GM12878 (cell line): ENCODE measurements around the gene ADGRE1. TPM values are rescaled to one million over a fixed set of nuclear protein-coding genes. Genes with fewer than 3 reads are reported as not detected.

ENCODE experiments used
- ATAC-seq: fragments of 200-7000 bp; cut with Tn5 transposase; 3 replicates; pipeline ENCODE4 v1.9.1; 2020; ENCODE audit warnings: mild to moderate bottlenecking, moderate library complexity
- BruUV-seq: library from RNA; stranded (reverse); fragments of 400-500 nt; replicated peaks from 2 replicates; lab custom pipeline; 2021; lab: Mats Ljungman, UMichigan
- CTCF ChIA-PET: fragments of 300-600 bp; sonication (Branson Sonifier 250); formaldehyde crosslinking; extraction: SDS; loops from one replicate; lab custom pipeline; 2021; ENCODE audit warnings: inconsistent platforms; lab: Yijun Ruan, JAX
- POLR2A ChIA-PET: fragments of 350-600 bp; formaldehyde crosslinking; extraction: SDS; loops from one replicate; lab custom pipeline; 2021; ENCODE audit warnings: inconsistent platforms; lab: Charles Lee
- RAD21 ChIA-PET: fragments of 300-600 bp; sonication (Branson Sonifier 250); formaldehyde crosslinking; loops from one replicate; lab custom pipeline; 2023; ENCODE audit warnings: antibody characterized with exemption; ENCODE audit not compliant: unreplicated experiment; lab: Charles Lee
- SMC1A ChIA-PET: fragments of 300-600 bp; sonication (Branson Sonifier 250); formaldehyde crosslinking; loops from one replicate; lab custom pipeline; 2023; ENCODE audit not compliant: unreplicated experiment, uncharacterized antibody; lab: Charles Lee
- DNase-seq: peaks from one replicate; pipeline ENCODE4 v3.0.0-alpha.2; 2011; ENCODE audit warnings: low read depth, low spot score
- FAIRE-seq: peaks from 3 replicates; lab custom pipeline; 2011; peaks lifted over from hg19 to GRCh38; lab: Jason Lieb, UNC
- H2AFZ ChIP-seq: 2 replicates; pipeline ENCODE4 v1.6.0; 2011; ENCODE audit warnings: low read depth, low read length, control low read depth; ENCODE audit not compliant: control insufficient read depth
- H3K27ac ChIP-seq: 2 replicates; pipeline ENCODE4 v1.5.1; 2011; ENCODE audit warnings: control low read depth; ENCODE audit not compliant: control insufficient read depth, insufficient read depth
- H3K27me3 ChIP-seq, 2 experiments: replicated peaks in 1 of 2; 2 replicates each; pipeline versions ENCODE4 v1.6.0 to v1.6.1; 2011; ENCODE audit warnings: low read length in 1 of 2; ENCODE audit not compliant: control insufficient read depth in 2 of 2, insufficient read depth in 2 of 2
- H3K36me3 ChIP-seq, 2 experiments: 2 replicates each; pipeline ENCODE4 v1.5.1; 2011; ENCODE audit warnings: low read length in 1 of 2; ENCODE audit not compliant: control insufficient read depth in 2 of 2, insufficient read depth in 2 of 2
- H3K4me1 ChIP-seq: 2 replicates; pipeline ENCODE4 v1.6.1; 2011; ENCODE audit warnings: mild to moderate bottlenecking, low read length, moderate library complexity, mixed read lengths; ENCODE audit not compliant: control insufficient read depth, insufficient read depth
- H3K4me2 ChIP-seq: 2 replicates; pipeline ENCODE4 v1.6.0; 2011; ENCODE audit warnings: control low read depth; ENCODE audit not compliant: control insufficient read depth, insufficient read depth
- H3K4me3 ChIP-seq: fragments of 200-600 bp; sonication (generic); 2 replicates; pipeline ENCODE4 v1.5.1; 2016
- H3K79me2 ChIP-seq: 2 replicates; pipeline ENCODE4 v1.6.0; 2011; ENCODE audit warnings: low read length; ENCODE audit not compliant: control insufficient read depth, insufficient read depth
- H3K9ac ChIP-seq: 2 replicates; pipeline ENCODE4 v1.8.0; 2011; ENCODE audit warnings: low read length, control low read depth, mixed read lengths; ENCODE audit not compliant: control insufficient read depth, insufficient read depth
- H3K9me3 ChIP-seq: replicated peaks from 3 replicates; pipeline ENCODE4 v1.5.1; 2011; ENCODE audit warnings: mild to moderate bottlenecking, low read length; ENCODE audit not compliant: control insufficient read depth, insufficient read depth
- H4K20me1 ChIP-seq: 2 replicates; pipeline ENCODE4 v1.6.0; 2011; ENCODE audit not compliant: control insufficient read depth, insufficient read depth
- ATF7 ChIP-seq: fragments of 450-650 bp; IDR thresholded peaks from 2 replicates; pipeline ENCODE4 v1.6.1; 2016; ENCODE audit warnings: low read depth, mild to moderate bottlenecking
- CREB1 ChIP-seq: IDR thresholded peaks from 2 replicates; pipeline ENCODE4 v1.6.1; 2012; ENCODE audit warnings: low read depth, mild to moderate bottlenecking, inconsistent platforms
- CREM ChIP-seq: IDR thresholded peaks from 2 replicates; pipeline ENCODE4 v1.6.1; 2014; ENCODE audit warnings: antibody characterized with exemption, low read depth
- RAD21 ChIP-seq: IDR thresholded peaks from 2 replicates; pipeline ENCODE4 v1.6.1; 2011; ENCODE audit warnings: mild to moderate bottlenecking, low read depth, low read length, moderate library complexity; ENCODE audit not compliant: insufficient read depth
- RFX5 ChIP-seq: IDR thresholded peaks from 2 replicates; pipeline ENCODE4 v1.6.1; 2011; ENCODE audit warnings: low read depth, low read length, improper control_type of control experiment
- SMC3 ChIP-seq: IDR thresholded peaks from 2 replicates; pipeline ENCODE4 v1.6.1; 2011; ENCODE audit warnings: low read length, improper control_type of control experiment, borderline replicate concordance
- ZNF384 ChIP-seq: IDR thresholded peaks from 2 replicates; pipeline ENCODE4 v1.6.1; 2012; ENCODE audit warnings: low read depth, mild to moderate bottlenecking, low read length, improper control_type of control experiment, borderline replicate concordance
- WGBS: methylation state at CpG from one replicate; pipeline ENCODE4 v1.1.6; 2016; ENCODE audit warnings: low lambda C conversion rate; ENCODE audit not compliant: insufficient replicate concordance, insufficient coverage; ENCODE audit errors: missing lambda C conversion rate; 5-methylcytosine and 5-hydroxymethylcytosine counted together
- in situ Hi-C: fragments of 300-500 bp; cut with MboI; formaldehyde crosslinking; loops from 9 replicates; pipeline ENCODE4 v1.14.3; 2018; ENCODE audit warnings: mixed read lengths
- intact Hi-C: fragments of 100-400 bp; cut with micrococcal nuclease; formaldehyde crosslinking; loops from one replicate; pipeline ENCODE4 v1.14.2; 2022; ENCODE audit not compliant: unreplicated experiment
- polyA plus RNA-seq, 11 experiments: library from polyadenylated mRNA; depleted of rRNA in 4 of 11; unstranded in 6 of 11; stranded (reverse) in 5 of 11; fragments of >200 nt; fragmentation: Nextera tagmentation in 4 of 11; fragmentation: Illumina TruSeq in 1 of 11; extraction: Ambion mirVana in 4 of 11; extraction: Trizol in 1 of 11; gene quantifications; 1 replicate in 1 of 11; 2 replicates in 10 of 11; pipeline versions ENCODE4 v1.2.1 to v1.2.3, GENCODE V29; 2011 to 2016; ENCODE audit warnings: inconsistent platforms in 2 of 11, missing spikeins in 2 of 11, low read depth in 1 of 11
- total RNA-seq, 4 experiments: library from RNA; depleted of rRNA in 3 of 4; stranded (reverse); fragments of >200 nt in 3 of 4; fragmentation: Illumina TruSeq in 1 of 4; extraction: Trizol in 1 of 4; gene quantifications; 2 replicates each; pipeline versions ENCODE4 v1.2.1 to v1.2.3, GENCODE V29; 2013 to 2021
- TF ChIP-seq, protein P1 (sequence below), 3 experiments: IDR thresholded peaks in 2 of 3; conservative IDR thresholded peaks in 1 of 3; 2 replicates each; pipeline ENCODE4 v1.5.1; 2011; ENCODE audit warnings: low read depth in 3 of 3, low read length in 3 of 3, mild to moderate bottlenecking in 3 of 3, control low read depth in 2 of 3, moderate library complexity in 2 of 3, inconsistent platforms in 1 of 3, mixed read lengths in 1 of 3; ENCODE audit not compliant: control insufficient read depth in 2 of 3, insufficient read depth in 1 of 3; ENCODE audit errors: extremely low read depth in 1 of 3
- TF ChIP-seq, protein P2 (sequence below): fragments of 450-650 bp; IDR thresholded peaks from 2 replicates; pipeline ENCODE4 v1.6.1; 2017; ENCODE audit warnings: mild to moderate bottlenecking, moderate library complexity

ADGRE1 gene
- total and polyA plus RNA-seq, 10 of the 15 experiments (the other 5 are each of a cell fraction or from before 2014, with no cell fraction given): 7.9 to 35.7 (median 9.9) TPM

DNA sequence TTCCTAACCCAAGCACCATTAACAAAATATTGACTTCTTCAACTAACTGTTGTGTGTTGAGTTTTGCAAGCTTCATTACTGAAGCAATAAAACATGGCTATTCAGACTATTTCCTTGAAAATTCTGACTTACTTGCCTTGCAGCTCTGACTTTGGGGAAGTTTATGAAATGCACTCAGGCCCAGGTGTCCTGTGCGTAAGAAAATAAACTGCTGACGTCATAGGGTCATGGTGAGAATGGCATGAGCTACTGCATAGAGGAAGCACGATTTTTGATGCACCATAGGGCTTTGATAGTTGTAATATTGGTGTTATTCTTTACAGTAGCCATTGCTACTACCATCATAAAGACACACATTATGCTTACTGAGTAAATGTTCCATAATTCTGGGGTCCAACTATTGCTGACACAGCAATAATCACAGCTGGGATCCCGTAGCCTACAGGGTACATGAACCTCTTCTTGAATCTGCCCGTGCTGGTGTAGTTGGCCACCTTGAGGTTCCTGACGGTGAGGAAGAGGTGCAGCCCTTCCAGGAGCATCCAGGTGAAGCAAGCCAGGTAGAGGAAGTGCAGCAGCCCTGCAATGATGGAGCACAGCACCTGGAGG lies 76.0 kb downstream of the ADGRE1 start:
- BruUV-seq: no TSS peak
- in situ Hi-C loops: no loop called here
- H3K4me2 ChIP-seq: no peak overlapping the region
- H3K4me1 ChIP-seq: no peaks in the 10 kb centered on the region
- H3K27me3 ChIP-seq: no peaks in the 10 kb centered on the region
- no peak overlapping the region for H3K9ac ChIP-seq
- no peaks in the 10 kb centered on the region; the same call in 1 of the 3 replicates for H3K9me3 ChIP-seq
- intact Hi-C loops: no loop called here
- ChIA-PET RAD21 (no interaction called here), CTCF (interaction anchor here (0.6 to 2.3 kb wide), 9 partner anchors 10 to 668 kb away, joined by 3 to 9 read pairs (median 4); no protein-coding TSS in a partner anchor), POLR2A (interaction anchor here (0.6 to 0.9 kb wide), 6 partner anchors 25 to 926 kb away, joined by 3 to 9 read pairs (median 3); no protein-coding TSS in a partner anchor), SMC1A (interaction anchor here (1.0 to 2.1 kb wide), 4 partner anchors 10 to 136 kb away, joined by 3 to 6 read pairs (median 3); no protein-coding TSS in a partner anchor)
- DNase-seq (no peak), FAIRE-seq (no peak), ATAC-seq (no peak)
- H3K79me2 ChIP-seq: no peaks in the 10 kb centered on the region
- peaks cover 0 to 1% of the 10 kb centered on the region in 2 experiments; a peak in 1 of 4 replicates for H3K36me3 ChIP-seq
- no peak overlapping the region for H3K27ac ChIP-seq
- TF ChIP-seq ZNF384: no peak
- TF ChIP-seq ATF7: peak; percentile 31; the same call in 1 of the 2 replicates
- H3K4me3 ChIP-seq: no peak overlapping the region
- 30% methylated on average over 6 of the region's 6 CpGs for WGBS
- H4K20me1 ChIP-seq: no peaks in the 10 kb centered on the region
- H2AFZ ChIP-seq: no peak overlapping the region

DNA sequence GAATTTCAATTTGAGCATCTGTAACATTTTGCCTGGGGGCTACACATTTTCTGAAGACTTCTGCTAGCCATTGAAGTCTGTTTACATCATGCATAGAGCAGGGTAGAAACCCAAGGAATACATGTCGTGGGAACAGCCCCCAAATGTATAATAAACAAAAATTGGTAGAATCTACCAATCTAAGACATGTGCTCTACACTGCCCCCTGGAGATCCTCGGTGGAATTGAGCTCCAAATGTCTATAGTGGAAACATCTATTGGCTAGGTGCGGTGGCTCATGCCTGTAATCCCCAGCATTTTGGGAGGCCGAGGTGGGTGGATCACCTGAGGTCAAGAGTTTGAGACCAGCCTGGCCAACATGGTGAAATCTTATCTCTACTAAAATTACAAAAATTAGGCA lies 76.6 kb downstream of the ADGRE1 start:
- no peak for DNase-seq
- CTCF ChIA-PET: interaction anchor here (0.5 to 2.3 kb wide), 12 partner anchors 9 to 669 kb away, joined by 3 to 9 read pairs (median 3); no protein-coding TSS in a partner anchor

More for the DNA sequence above, 76.6 kb downstream of the ADGRE1 start:
- 12% methylated on average over 4 of the region's 4 CpGs for WGBS
- ChIA-PET POLR2A (interaction anchor here (0.6 to 0.9 kb wide), 2 partner anchors 105 to 926 kb away, joined by 3 read pairs; no protein-coding TSS in a partner anchor), SMC1A (interaction anchor here (1.0 to 2.1 kb wide), 3 partner anchors 11 to 135 kb away, joined by 3 to 6 read pairs (median 3); no protein-coding TSS in a partner anchor), RAD21 (no interaction called here)
- Histone ChIP-seq H3K79me2 (no peaks in the 10 kb centered on the region), H3K27me3 (no peaks in the 10 kb centered on the region), H3K9ac (no peak overlapping the region), H3K36me3 (peaks cover 0 to 1% of the 10 kb centered on the region in 2 experiments; a peak in 1 of 4 replicates), H3K4me2 (no peak overlapping the region), H3K4me1 (no peaks in the 10 kb centered on the region), H3K4me3 (no peak overlapping the region), H4K20me1 (no peaks in the 10 kb centered on the region), H2AFZ (no peak overlapping the region), H3K27ac (no peak overlapping the region), H3K9me3 (no peaks in the 10 kb centered on the region; the same call in 1 of the 3 replicates)
- intact Hi-C loops: no loop called here
- ATAC-seq: no peak
- BruUV-seq: no TSS peak
- 0 out of 2 replicates have a peak, but pooled peaks have one; percentile 2 for TF ChIP-seq SMC3
- TF ChIP-seq RFX5: no peak
- TF ChIP-seq, protein P1, sequence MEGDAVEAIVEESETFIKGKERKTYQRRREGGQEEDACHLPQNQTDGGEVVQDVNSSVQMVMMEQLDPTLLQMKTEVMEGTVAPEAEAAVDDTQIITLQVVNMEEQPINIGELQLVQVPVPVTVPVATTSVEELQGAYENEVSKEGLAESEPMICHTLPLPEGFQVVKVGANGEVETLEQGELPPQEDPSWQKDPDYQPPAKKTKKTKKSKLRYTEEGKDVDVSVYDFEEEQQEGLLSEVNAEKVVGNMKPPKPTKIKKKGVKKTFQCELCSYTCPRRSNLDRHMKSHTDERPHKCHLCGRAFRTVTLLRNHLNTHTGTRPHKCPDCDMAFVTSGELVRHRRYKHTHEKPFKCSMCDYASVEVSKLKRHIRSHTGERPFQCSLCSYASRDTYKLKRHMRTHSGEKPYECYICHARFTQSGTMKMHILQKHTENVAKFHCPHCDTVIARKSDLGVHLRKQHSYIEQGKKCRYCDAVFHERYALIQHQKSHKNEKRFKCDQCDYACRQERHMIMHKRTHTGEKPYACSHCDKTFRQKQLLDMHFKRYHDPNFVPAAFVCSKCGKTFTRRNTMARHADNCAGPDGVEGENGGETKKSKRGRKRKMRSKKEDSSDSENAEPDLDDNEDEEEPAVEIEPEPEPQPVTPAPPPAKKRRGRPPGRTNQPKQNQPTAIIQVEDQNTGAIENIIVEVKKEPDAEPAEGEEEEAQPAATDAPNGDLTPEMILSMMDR (IDR thresholded peaks at IDR 0.05 in 2 of 3, conservative IDR thresholded peaks at IDR 0.05 in 1 of 3; ENCODE audit: control insufficient read depth in 2 of 3, extremely low read depth in 1 of 3, insufficient read depth in 1 of 3, low read depth in 3 of 3, low read length in 3 of 3): peak; percentile 14 to 47 (median 42); a peak in 5 of 6 replicates
- TF ChIP-seq, protein P2, sequence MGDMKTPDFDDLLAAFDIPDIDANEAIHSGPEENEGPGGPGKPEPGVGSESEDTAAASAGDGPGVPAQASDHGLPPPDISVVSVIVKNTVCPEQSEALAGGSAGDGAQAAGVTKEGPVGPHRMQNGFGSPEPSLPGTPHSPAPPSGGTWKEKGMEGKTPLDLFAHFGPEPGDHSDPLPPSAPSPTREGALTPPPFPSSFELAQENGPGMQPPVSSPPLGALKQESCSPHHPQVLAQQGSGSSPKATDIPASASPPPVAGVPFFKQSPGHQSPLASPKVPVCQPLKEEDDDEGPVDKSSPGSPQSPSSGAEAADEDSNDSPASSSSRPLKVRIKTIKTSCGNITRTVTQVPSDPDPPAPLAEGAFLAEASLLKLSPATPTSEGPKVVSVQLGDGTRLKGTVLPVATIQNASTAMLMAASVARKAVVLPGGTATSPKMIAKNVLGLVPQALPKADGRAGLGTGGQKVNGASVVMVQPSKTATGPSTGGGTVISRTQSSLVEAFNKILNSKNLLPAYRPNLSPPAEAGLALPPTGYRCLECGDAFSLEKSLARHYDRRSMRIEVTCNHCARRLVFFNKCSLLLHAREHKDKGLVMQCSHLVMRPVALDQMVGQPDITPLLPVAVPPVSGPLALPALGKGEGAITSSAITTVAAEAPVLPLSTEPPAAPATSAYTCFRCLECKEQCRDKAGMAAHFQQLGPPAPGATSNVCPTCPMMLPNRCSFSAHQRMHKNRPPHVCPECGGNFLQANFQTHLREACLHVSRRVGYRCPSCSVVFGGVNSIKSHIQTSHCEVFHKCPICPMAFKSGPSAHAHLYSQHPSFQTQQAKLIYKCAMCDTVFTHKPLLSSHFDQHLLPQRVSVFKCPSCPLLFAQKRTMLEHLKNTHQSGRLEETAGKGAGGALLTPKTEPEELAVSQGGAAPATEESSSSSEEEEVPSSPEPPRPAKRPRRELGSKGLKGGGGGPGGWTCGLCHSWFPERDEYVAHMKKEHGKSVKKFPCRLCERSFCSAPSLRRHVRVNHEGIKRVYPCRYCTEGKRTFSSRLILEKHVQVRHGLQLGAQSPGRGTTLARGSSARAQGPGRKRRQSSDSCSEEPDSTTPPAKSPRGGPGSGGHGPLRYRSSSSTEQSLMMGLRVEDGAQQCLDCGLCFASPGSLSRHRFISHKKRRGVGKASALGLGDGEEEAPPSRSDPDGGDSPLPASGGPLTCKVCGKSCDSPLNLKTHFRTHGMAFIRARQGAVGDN: no peak
- TF ChIP-seq RAD21: 0 out of 2 replicates have a peak, but pooled peaks have one; percentile 15
- TF ChIP-seq CREM: no peak
- TF ChIP-seq CREB1: no peak
- no peak for FAIRE-seq
- in situ Hi-C loops: no loop called here
